Liver (tissue), 3 donors: ENCODE results near the gene HCK.

Experiments
- FOXA1 ChIP-seq: IDR thresholded peaks from 2 replicates; pipeline ENCODE4 v1.6.1; 2016; ENCODE audit warnings: antibody characterized with exemption
- GABPA ChIP-seq, 2 donors: IDR thresholded peaks in 1 of 2; conservative IDR thresholded peaks in 1 of 2; 2 replicates each; pipeline ENCODE4 v1.6.1; 2016; ENCODE audit warnings: antibody characterized with exemption in 2 of 2, mild to moderate bottlenecking in 1 of 2, moderate library complexity in 1 of 2
- HNF4G ChIP-seq: IDR thresholded peaks from 2 replicates; pipeline ENCODE4 v1.6.1; 2016; ENCODE audit warnings: antibody characterized with exemption
- JUND ChIP-seq, 2 donors: IDR thresholded peaks; 2 replicates each; pipeline ENCODE4 v1.6.1; 2016; ENCODE audit warnings: antibody characterized with exemption in 2 of 2
- MAX ChIP-seq: IDR thresholded peaks from 2 replicates; pipeline ENCODE4 v1.6.1; 2016; ENCODE audit warnings: antibody characterized with exemption
- RAD21 ChIP-seq, 2 donors: IDR thresholded peaks; 2 replicates each; pipeline ENCODE4 v1.6.1; 2016; ENCODE audit warnings: antibody characterized with exemption in 2 of 2, mild to moderate bottlenecking in 2 of 2
- SP1 ChIP-seq: IDR thresholded peaks from 2 replicates; pipeline ENCODE4 v1.6.1; 2018; ENCODE audit warnings: antibody characterized with exemption, mild to moderate bottlenecking
- TAF1 ChIP-seq: conservative IDR thresholded peaks from 2 replicates; pipeline ENCODE4 v1.6.1; 2016; ENCODE audit warnings: antibody characterized with exemption, mild to moderate bottlenecking
- TF ChIP-seq, protein P1 (sequence below): fragments of 150-350 bp; IDR thresholded peaks from 2 replicates; pipeline ENCODE4 v1.5.1; 2017; ENCODE audit warnings: improper control_type of control experiment, low read depth, low read length; ENCODE audit not compliant: missing input control
- TF ChIP-seq, protein P2 (sequence below): IDR thresholded peaks from 2 replicates; pipeline ENCODE4 v1.6.1; 2016; ENCODE audit warnings: antibody characterized with exemption
- TF ChIP-seq, protein P3 (sequence below): IDR thresholded peaks from 2 replicates; pipeline ENCODE4 v1.6.1; 2016; ENCODE audit warnings: antibody characterized with exemption
- donor health status: healthy.
- donor health status: healthy.

- TF ChIP-seq, protein P1, sequence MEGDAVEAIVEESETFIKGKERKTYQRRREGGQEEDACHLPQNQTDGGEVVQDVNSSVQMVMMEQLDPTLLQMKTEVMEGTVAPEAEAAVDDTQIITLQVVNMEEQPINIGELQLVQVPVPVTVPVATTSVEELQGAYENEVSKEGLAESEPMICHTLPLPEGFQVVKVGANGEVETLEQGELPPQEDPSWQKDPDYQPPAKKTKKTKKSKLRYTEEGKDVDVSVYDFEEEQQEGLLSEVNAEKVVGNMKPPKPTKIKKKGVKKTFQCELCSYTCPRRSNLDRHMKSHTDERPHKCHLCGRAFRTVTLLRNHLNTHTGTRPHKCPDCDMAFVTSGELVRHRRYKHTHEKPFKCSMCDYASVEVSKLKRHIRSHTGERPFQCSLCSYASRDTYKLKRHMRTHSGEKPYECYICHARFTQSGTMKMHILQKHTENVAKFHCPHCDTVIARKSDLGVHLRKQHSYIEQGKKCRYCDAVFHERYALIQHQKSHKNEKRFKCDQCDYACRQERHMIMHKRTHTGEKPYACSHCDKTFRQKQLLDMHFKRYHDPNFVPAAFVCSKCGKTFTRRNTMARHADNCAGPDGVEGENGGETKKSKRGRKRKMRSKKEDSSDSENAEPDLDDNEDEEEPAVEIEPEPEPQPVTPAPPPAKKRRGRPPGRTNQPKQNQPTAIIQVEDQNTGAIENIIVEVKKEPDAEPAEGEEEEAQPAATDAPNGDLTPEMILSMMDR, result no peak
- TF ChIP-seq, protein P2, sequence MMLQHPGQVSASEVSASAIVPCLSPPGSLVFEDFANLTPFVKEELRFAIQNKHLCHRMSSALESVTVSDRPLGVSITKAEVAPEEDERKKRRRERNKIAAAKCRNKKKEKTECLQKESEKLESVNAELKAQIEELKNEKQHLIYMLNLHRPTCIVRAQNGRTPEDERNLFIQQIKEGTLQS, result no peak
- TF ChIP-seq RAD21 (IDR thresholded peaks at IDR 0.05) (no peak), HNF4G (no peak), SP1 (no peak), FOXA1 (no peak), TAF1 (no peak), JUND (IDR thresholded peaks at IDR 0.05) (no peak), GABPA (IDR thresholded peaks at IDR 0.05 in 1 of 2, conservative IDR thresholded peaks at IDR 0.05 in 1 of 2) (no peak), MAX (no peak)
- TF ChIP-seq, protein P3, sequence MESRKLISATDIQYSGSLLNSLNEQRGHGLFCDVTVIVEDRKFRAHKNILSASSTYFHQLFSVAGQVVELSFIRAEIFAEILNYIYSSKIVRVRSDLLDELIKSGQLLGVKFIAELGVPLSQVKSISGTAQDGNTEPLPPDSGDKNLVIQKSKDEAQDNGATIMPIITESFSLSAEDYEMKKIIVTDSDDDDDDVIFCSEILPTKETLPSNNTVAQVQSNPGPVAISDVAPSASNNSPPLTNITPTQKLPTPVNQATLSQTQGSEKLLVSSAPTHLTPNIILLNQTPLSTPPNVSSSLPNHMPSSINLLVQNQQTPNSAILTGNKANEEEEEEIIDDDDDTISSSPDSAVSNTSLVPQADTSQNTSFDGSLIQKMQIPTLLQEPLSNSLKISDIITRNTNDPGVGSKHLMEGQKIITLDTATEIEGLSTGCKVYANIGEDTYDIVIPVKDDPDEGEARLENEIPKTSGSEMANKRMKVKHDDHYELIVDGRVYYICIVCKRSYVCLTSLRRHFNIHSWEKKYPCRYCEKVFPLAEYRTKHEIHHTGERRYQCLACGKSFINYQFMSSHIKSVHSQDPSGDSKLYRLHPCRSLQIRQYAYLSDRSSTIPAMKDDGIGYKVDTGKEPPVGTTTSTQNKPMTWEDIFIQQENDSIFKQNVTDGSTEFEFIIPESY, result no peak
These were observed 71.0 kb downstream of the HCK start for GRCh38 chr20:32123088-32123487.
